NK-92 treated with Interleukin-12 subunit alpha and Interleukin-12 subunit beta, amount 100 ng/mL, for 24 hours (cell line): Measurements from ENCODE around the gene IQCF6.
"Not testable (repeated sequence)": the region's sequence is repeated elsewhere in the genome, so short reads cannot be mapped to it uniquely, and the experiment has no call there.

Source experiments
- DNase-seq: peaks from one replicate; lab custom pipeline; 2025; lab: John Stamatoyannopoulos, UW

IQCF6 gene

DNA sequence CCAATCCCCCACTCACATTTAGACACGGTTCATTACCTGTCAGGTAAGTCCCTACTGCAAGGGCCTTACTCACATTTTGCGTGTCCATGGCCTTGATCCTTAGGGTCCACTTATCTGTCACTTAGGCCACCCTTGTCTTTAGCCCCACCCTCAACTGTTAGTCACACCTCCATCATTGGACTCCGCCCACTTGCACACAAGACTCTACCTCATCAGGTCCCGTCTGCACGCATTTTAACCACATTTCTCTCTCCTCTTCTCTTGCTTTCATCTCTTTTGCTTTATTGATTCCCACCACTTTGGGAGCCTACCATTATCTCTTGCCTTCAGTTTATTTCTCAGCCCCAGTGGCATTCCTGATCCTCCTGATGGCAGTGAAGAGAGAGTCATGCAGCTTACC lies at the start of gene IQCF6:
IQCF6 (minus strand) TSS at position 101 of the 400 bp plus-strand sequence; CDS start at position 88, 13 bp downstream.
- no peak for DNase-seq

DNA sequence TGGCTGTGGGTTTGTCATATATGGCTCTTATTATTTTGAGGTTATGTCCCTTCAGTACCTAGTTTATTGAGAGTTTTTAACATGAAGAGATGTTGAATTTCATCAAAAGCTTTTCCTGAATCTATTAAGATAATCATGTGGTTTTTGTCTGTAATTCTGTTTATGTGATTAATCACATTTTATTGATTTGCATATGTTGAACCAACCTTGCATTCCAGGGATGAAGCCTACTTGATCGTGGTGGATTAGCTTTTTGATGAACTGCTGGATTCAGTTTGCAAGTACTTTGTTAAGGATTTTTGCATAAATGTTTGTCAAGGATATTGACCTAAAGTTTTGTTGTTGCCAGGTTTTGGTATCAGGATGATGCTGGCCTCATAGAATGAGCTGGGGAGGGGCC lies 49.3 kb upstream of the IQCF6 start:
- no peak for DNase-seq

DNA sequence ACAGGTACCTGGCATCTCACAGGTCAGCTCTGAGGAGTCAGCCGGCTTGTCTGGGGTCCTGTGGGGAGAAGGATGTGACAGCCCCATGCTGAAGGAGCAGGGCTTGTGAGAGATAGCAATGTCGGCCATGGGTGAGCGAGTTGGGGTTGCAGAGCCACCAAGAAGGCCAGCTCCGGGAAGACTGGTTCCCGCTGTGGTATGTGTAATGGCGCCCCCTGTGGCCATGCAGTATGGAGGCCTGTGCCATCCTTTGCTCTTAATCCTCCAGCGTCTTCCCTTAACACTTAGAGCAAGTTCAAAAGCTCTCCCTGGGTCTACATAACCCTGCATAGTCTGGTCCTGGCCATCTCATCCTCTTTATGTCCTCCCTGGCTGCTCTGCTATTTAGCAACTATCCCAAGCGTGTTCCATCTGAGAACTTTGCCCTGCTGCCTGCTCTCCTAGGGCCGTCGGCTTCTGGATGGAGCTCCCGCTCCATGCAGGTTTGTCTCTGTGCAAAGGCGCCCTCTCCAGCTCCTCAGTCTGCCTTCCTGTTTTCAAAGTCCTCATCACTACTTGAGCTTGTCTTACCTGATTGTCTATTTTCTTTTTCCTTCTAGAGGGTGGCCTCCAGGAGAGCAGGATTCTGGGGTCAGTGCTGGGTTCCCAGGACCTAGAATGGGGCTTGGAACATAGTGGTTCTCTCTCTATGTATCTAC lies 40.8 kb upstream of the IQCF6 start:
- DNase-seq, result no peak

DNA sequence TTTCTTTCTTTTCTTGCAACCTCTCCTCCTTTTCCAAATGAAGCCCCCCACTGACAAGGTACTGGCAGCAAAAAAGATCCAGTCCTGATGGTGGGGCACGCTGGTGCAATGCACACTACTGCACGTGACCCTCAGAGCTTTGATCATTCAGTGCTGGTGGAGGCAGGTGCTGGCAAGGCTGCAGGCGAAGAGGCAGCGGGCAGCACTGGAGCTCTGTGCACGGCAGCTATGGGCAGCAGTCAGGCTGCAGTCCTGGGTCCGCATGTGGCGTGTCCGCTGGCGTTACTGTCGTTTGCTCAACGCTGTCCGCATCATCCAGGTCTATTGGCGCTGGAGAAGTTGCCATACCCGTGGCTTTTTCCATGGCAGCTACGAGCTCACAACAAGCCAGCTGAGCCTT lies 40.1 kb upstream of the IQCF6 start:
- DNase-seq, result no peak

DNA sequence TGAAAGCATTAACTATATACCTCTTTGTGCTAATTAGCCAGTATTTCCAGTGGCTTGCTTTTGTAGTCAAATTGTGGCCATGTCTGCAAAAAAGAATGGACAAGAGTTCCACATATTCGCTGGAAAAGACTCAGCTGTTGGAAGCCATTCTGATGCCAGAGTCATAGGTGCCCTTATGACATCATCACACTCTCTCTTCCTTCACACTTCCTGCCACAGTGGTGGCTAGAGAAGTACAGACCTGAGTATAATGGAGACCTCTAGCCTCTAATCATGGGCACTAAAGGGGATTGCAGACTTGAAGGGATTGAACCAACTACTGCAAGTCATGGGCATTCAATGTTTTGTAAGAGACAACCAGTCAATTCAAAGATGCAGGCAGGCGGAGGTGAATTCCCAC lies 38.3 kb upstream of the IQCF6 start:
- no peak for DNase-seq

DNA sequence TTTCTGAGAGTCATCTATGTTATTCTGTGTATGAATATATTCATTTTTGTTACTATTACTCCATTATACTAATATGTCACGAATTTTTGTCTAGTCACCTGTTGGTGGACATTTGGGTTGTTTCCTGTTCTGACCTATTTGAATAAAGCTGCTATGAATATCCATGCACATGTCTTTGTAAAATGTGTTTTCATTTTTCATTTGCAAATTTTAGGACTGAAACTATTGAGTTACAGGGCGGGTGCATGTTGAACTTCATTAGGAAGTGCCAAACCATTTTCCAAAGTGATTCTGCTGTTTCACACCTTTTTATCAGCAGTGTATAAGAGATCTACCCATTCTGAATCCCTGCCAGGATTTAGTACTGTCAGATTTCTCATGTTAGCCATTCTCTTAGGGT lies 37.7 kb upstream of the IQCF6 start:
- no peak for DNase-seq

DNA sequence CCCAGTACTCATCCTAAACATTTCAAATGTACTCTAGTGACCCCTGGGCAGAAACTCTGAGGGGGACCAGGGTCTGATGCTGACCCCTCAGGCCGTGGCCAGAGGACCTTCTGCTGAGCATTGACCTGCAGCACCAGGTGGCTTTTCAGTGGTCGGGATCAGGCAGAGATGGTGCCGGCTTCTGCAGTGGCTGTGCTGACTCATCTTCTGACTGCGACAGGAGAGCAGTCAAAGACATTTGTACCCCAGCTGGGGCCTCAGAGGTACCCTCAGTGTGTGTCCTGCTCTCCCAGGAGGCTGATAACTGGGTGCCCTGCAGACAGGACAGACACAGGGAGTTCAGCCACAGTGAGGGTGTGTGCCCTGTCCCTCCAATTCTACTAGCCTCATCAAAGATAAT lies 36.6 kb upstream of the IQCF6 start:
- DNase-seq, result no peak

DNA sequence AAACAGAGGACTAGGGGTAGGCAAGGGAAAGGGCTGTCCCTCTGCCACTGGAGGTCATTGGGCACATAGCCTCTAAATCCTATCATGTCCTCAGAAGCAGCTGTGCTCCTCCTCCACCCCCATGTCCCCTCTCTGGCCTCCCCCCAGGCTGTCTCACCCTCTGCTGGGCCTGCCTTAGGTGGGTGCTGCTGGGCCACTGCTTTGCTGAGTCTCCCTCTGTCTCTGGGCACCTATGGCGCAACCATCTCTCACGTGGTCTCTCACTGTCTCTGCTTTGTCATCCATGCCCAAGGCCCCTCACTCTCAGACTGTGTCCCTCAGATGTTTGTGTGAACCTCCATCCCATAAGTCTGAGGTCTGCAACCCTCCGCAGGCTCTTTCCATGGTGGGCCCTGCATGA lies 35.0 kb upstream of the IQCF6 start:
- DNase-seq, result no peak

DNA sequence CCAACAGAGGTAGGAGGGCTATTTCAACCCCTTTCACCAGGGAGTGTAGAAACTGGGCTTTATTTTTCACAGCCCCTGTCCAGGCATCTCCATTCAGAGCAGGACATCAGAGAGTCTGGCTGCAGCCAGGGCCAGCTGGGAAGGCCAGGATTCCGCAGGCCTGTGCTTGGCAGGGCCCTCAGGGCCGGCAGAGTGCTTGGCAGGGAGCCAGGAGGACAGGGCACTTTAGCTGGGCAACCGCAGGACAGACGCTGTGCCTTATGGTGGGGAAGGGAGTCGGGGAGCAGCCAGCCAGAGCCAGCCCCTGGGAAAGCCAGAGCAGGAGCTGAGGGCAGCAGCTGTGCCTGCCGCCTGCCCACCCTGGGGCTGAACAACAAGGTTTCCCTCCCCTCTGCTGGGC lies 34.5 kb upstream of the IQCF6 start:
- no peak for DNase-seq

DNA sequence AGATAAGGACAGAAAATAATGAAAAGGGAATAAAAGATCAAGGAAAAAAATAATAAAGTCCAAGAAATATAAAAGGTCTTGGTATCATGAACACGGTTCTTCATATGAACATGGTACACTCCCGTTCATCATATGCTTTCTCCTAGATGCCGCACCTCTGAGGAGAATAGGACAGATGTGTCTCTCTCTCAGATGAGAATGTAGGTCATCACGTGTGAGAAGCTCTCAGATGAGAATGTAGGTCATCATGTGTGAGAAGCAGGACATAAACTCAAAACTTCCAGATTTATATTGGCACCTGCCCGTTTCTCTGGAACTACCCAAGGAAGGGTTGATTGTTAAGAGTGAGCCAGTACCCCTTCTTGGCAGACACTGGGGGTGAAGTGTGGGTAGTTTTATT lies 29.9 kb upstream of the IQCF6 start:
- no peak for DNase-seq

DNA sequence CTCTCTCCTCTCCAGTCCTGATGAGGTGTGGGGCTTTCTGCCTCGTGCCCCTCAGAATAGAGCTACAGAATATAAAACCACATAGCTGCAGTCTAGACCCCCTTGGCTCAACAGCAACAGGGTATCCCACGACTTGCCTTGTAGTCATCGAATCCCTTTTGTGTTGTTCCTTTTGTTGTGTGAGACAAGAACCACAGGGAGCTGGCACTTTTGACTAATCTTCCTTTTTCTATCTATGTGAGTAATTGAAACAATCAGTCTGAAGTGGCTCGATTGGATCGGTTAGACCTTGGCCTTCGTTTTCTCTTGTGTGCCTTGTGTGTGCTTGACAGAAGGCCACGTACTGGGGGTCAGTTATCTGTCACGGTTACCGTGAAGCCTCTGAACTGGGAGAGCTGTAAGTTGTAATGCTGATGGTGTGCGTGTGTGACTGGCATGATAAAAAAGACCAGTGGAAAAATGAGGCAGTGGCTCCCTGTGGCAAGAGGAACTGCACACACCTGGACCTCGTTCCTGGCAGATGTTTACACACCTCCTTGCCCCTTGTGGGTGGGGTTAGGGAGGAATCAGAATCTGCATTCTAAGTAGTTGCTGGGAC lies 23.2 kb upstream of the IQCF6 start:
- DNase-seq, result no peak

DNA sequence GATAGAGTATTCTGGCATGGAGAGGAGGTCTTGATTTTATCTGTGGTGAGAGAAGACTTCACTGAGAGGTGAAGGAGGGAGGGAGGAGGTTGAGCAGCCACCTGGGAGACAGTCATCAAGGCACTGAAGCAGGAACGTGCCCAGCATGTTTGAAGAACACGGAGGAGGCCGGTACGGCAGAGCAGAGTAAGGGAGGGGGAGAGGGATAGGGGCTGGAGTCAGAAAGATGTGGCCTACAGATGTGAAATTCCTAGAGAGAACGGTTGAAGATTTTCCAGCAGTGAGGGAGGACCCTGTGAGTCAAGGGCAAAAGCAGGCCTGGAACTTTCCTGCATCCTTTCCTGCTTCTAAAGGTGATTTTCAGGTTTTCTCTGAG lies 21.7 kb upstream of the IQCF6 start:
- no peak for DNase-seq

DNA sequence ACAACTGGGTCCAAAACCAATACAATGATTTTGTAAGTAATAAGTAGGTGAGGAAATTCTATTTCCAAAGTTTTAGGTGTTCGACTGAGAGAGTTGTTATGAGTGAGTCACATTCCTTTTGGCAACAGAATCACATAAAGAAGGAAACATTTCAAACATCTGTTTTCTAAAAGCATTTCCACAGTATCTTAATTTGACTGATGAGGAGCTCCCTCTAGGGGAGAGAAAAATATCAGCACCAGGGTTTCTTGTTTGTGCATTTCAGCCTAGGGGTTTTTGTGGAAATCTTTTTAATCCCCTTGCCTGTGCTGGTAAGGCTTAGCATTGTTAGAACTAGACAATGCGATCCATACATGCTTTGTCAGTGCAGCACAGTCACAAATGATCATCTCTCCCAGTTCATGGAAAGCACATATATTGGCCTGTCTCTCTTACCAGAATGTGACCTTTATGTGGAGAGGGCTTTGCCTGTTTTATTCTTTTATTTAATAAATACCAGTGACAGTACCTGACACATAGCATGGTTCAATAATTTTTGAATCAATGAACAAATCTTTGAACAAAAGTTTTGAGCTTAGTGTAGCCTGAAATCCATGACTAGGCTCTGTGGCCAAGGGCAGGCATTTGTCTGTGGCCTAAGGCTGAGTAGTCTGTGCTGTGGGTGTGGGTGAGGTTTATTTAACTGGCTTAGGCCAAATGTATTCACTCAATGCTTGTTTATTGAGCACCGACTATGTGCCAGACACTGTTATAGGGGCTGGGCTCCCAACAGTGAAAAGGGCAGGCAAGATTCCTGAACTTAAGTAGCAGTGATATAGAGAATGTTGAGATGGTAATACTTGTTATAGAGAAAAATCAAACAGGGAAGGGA lies 21.1 kb upstream of the IQCF6 start:
- no peak for DNase-seq

DNA sequence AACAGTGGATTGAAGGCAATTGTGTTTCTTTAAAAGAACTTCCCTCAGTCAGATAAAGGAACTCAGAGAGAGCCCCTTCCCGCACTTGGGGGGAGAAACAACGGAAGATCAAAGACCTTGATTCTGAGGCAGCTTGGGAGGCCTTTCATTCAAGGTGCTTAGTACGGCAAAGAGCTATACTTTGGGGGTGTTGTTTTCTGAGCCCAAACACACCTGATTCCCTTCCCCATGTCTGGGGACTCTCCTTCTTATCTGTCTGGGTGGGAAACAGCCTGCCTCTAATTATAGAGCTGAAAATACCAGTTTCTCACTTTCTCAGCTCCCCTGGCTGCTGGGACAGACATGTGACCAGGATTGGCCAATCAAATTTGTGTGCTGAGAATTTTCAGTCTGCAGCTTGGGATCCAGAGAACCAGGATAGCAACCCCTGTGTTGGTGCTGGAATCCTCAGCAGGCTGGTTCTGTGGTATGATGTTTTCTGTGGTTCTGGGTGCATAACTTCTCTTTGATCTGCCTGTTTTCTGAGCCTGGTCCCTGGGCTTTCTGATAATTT lies 19.4 kb upstream of the IQCF6 start:
- no peak for DNase-seq

DNA sequence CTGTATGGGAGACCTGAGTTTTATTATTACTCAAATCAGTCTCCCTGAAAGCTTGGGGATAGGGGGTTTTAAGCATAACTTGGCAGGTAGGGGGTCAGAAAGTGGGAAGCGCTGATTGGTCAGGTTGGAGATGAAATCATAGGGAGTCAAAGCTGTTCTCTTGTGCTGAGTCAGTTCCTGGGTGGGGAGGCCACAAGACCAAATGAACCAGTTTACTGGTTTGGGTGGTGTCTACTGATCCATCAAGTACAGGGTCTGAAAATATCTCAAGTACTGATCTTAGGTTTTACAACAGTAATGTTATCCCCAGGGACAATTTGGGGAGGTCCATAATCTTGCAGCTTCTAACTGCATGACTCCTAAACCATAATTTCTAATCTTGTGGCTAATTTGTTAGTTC lies 17.8 kb upstream of the IQCF6 start:
- no peak for DNase-seq

DNA sequence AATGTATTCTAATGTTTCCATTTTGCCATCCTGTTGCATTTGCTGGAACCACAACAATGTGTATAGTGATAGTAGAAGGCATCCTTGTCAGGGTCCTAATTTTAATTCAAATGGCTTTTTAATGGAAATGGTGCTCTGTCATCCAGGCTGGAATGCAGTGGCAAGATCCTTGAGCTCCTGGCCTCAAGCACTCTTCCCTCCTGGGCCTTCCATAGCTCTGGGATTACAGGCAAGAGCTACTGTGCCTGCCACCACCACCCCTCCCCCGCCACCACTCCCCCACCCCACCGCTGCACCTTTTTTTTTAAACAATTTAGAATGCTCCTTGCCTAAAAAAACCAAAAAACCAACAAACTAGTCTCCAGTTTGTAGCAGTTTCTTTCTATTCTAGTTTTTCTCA lies 15.2 kb upstream of the IQCF6 start:
- no peak for DNase-seq

DNA sequence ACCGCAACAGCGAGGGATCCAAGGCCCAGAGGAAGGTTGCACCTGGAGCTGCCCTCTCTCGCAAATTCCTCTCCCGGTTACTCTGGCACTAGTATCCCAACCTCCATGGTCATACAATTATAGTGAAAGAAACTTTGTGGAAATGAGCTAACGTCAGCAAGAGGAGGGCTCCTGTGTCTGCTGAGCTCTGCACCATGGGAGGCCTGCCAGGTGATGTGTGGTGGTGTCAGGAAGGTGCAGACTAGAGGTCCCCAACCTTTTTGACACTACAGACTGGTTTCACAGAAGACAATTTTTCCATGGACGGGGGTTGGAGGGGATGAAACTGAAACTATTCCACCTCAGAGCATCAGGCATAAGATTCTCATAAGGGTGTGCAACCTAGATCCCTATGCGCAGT lies 13.2 kb upstream of the IQCF6 start:
- no peak for DNase-seq

DNA sequence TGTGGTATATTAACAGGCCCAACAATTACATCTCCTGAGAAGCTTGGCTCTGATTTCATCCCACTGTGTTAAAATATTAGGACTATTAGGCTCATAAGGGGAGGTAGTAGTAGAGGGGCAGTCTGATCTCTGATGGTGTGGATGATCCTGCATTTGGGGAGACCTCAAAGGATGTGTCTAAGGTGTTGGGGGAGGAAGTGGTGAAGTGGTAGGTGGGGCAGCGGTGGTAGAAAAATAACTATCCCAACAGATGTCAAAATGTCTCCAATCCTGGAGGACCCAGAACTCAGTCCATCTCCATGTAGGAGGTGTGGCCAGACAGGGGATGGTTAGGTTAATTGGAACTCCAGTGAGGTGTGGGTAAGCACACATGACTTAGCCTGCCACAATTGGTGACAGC lies 10.4 kb upstream of the IQCF6 start:
- DNase-seq, result no peak

DNA sequence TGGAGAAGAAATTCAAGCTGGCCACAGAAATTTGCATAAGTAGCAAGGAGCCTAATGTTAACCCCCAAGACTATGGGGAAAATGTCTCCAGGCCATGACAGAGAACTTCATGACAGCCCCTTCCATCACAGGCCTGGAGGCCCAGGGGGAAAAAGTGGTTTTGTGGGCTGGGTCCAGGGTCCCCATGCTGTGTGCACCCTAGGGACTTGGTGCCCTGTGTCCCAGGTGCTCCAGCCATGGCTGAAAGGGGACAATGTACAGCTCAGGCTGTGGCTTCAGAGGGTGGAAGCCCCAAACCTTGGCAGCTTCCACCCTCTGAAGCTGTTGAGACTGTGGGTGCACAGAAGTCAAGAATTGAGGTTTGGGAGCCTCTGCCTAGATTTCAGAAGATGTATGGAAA lies 8.5 kb upstream of the IQCF6 start:
- DNase-seq, result not testable (repeated sequence)

DNA sequence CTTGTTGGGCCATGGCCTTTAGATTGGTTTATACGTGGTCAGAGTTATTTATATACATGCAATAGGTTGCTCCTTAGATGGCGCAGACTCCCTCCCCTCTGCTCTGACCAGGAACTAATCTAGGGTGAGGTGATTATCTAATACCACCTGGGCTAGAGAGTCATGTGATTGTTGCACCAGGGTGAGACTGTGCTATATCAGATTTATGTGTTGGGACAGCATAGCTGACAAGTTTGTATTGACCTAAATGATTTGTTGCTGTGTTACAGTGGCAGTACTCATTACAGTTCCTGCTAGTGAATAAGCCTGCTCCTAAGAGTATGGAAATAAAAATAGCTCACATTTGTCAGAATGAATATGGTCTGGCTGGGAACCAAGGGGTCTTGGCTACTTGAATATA lies 7.2 kb upstream of the IQCF6 start:
- no peak for DNase-seq

DNA sequence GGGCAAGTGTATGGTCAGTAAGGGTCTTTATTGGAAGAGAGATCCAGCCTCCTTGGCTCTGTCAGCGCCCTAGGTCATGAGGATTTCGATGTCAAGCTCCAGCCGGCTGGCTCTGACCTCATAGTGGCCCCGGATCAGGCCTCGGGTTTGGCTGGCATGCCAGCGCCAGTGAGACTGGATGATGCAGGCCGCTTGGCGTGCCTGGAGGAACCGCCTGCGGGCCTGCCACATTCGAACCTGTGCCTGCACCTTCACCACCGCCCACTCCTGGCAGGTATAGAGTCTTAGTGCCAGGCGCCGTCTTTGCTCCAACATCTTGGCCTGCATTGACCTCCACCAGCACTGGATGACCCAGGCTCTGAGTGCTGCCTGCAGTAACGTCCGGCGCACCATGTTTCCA lies 483 bp downstream of the IQCF6 start:
- DNase-seq, result no peak

DNA sequence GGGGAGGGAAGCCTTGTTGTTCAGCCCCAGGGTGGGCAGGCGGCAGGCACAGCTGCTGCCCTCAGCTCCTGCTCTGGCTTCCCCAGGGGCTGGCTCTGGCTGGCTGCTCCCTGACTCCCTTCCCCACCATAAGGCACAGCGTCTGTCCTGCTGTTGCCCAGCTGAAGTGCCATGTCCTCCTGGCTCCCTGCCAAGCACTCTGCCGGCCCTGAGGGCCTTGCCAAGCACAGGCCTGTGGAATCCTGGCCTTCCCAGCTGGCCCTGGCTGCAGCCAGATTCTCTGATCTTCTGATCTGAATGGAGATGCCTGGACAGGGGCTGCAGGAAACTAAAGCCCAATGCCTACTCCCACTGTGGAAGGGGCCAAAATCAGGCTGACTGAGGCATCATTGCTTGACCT lies 1.1 kb downstream of the IQCF6 start:
- no peak for DNase-seq

DNA sequence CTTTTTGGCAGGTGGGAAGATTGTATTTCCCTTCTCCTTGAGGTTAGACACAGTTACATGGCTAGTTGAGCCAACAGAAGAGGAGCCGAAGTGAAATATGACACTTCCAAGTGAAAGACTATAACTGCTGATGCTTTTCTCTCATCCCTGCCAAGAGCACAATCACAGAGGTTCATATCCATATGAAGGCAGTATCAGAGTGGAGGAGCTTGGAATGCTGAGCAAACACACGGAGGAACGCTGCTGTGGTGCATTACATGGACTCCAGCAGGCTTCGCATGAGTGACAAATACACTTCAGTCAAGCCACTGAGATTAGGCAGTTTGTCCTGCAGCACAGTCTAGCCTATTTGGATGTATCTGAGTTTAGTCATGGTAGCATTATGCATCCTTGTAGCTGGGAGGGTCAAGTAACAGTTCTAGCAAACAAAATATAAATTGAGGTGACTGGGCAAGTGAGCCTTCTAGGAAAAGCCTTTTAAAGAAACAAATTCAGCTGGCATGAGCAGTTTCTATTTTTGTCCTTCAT lies 5.4 kb downstream of the IQCF6 start:
- no peak for DNase-seq
